HEK293T (cell line): ENCODE results near the gene ASB9.
A peak's percentile ranks its signal among the peaks of the same experiment; 100 is the strongest.

Source experiments
- CTCF ChIA-PET: fragments of 350-600 bp; formaldehyde crosslinking; extraction: SDS; loops from one replicate; lab custom pipeline; 2021; ENCODE audit warnings: antibody characterized with exemption, inconsistent platforms; lab: Yijun Ruan, JAX
- POLR2A ChIA-PET: fragments of 350-600 bp; formaldehyde crosslinking; extraction: SDS; loops from one replicate; lab custom pipeline; 2020; ENCODE audit warnings: antibody characterized with exemption, inconsistent platforms; lab: Yijun Ruan, JAX
- DNase-seq: peaks from one replicate; pipeline ENCODE4 v3.0.0; 2012; ENCODE audit warnings: mixed read lengths; ENCODE audit errors: extremely low spot score
- ARNT ChIP-seq: fragments of 450-650 bp; IDR thresholded peaks from 2 replicates; pipeline ENCODE4 v1.6.1; 2017; ENCODE audit warnings: mild to moderate bottlenecking
- BHLHE40 ChIP-seq: fragments of 450-650 bp; IDR thresholded peaks from 2 replicates; pipeline ENCODE4 v1.6.1; 2016; ENCODE audit warnings: mild to moderate bottlenecking, moderate library complexity, borderline replicate concordance
- CTBP1 ChIP-seq: fragments of 450-650 bp; IDR thresholded peaks from 2 replicates; pipeline ENCODE4 v1.6.1; 2016; ENCODE audit warnings: borderline replicate concordance
- ELF4 ChIP-seq: fragments of 450-650 bp; IDR thresholded peaks from 2 replicates; pipeline ENCODE4 v1.6.1; 2017; ENCODE audit warnings: antibody characterized with exemption
- FOXA1 ChIP-seq: fragments of 450-650 bp; IDR thresholded peaks from 2 replicates; pipeline ENCODE4 v1.6.1; 2016; ENCODE audit warnings: mild to moderate bottlenecking
- FOXK2 ChIP-seq: fragments of 450-650 bp; IDR thresholded peaks from 2 replicates; pipeline ENCODE4 v1.6.1; 2016; ENCODE audit warnings: mild to moderate bottlenecking
- FOXM1 ChIP-seq: fragments of 450-650 bp; IDR thresholded peaks from 2 replicates; pipeline ENCODE4 v1.6.1; 2017; ENCODE audit warnings: mild to moderate bottlenecking, borderline replicate concordance
- HDGF ChIP-seq: fragments of 450-650 bp; IDR thresholded peaks from 2 replicates; pipeline ENCODE4 v1.6.1; 2017; ENCODE audit warnings: antibody characterized with exemption, borderline replicate concordance
- L3MBTL2 ChIP-seq: fragments of 450-650 bp; conservative IDR thresholded peaks from 2 replicates; pipeline ENCODE4 v1.6.1; 2016; ENCODE audit warnings: mild to moderate bottlenecking
- LEF1 ChIP-seq: fragments of 450-650 bp; IDR thresholded peaks from 2 replicates; pipeline ENCODE4 v1.6.1; 2017; ENCODE audit warnings: mild to moderate bottlenecking, borderline replicate concordance
- NFRKB ChIP-seq: fragments of 450-650 bp; IDR thresholded peaks from 2 replicates; pipeline ENCODE4 v1.6.1; 2016; ENCODE audit warnings: mild to moderate bottlenecking, moderate library complexity
- SP1 ChIP-seq: fragments of 450-650 bp; IDR thresholded peaks from 2 replicates; pipeline ENCODE4 v1.6.1; 2017
- SUZ12 ChIP-seq: fragments of 450-650 bp; IDR thresholded peaks from 2 replicates; pipeline ENCODE4 v1.6.1; 2016; ENCODE audit warnings: mild to moderate bottlenecking
- TARDBP ChIP-seq: fragments of 450-650 bp; IDR thresholded peaks from 2 replicates; pipeline ENCODE4 v1.6.1; 2016
- ZNF384 ChIP-seq: fragments of 450-650 bp; IDR thresholded peaks from 2 replicates; pipeline ENCODE4 v1.6.1; 2016
- TF ChIP-seq, protein P1 (sequence below): fragments of 450-650 bp; IDR thresholded peaks from 2 replicates; pipeline ENCODE4 v1.6.1; 2016

ASB9 gene

DNA sequence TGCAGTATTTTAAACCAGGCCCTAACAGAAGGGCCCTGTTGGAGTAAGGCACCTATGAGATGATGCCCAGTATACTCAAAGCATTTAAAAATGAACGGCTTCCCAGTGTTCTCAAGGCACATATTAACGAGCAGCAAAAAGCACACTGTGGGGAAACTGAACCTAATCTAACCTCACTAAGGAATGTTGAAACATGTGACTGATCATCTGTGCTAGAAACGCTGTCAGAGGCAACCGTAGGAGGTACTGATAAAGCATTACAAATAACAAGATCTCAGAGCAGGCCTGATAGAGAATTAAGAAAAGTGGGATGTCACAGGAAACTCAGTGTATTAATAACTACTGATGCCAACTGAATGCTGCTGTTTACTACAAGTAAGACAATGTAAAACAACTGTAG, 24.0 kb downstream of the ASB9 start:
- ChIA-PET POLR2A (no interaction called here), CTCF (no interaction called here)
- no peak for TF ChIP-seq HDGF
- TF ChIP-seq, protein P1, sequence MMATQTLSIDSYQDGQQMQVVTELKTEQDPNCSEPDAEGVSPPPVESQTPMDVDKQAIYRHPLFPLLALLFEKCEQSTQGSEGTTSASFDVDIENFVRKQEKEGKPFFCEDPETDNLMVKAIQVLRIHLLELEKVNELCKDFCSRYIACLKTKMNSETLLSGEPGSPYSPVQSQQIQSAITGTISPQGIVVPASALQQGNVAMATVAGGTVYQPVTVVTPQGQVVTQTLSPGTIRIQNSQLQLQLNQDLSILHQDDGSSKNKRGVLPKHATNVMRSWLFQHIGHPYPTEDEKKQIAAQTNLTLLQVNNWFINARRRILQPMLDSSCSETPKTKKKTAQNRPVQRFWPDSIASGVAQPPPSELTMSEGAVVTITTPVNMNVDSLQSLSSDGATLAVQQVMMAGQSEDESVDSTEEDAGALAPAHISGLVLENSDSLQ = no peak
- no peak for TF ChIP-seq FOXA1
- no peak for DNase-seq

DNA sequence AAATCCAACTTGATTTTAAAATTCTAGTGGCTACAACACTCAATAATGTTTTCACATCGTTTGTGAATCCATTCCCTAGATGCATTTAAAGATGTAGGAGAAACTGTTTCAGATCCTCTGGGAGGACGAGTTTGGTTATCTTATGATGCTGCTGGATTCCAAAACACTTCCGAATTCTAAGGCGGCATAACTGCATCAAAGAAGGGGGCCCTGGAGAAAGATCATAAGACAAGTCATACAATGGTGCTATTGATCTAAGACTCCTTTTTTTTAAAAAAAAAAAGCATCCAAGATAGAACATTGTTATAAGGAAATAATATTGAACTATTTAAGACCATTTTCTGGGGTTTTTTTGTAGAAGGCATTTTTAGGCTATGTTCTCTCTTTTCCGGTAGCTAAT, 25.5 kb downstream of the ASB9 start:
- no peak for TF ChIP-seq FOXK2
- TF ChIP-seq L3MBTL2 = no peak
- no peak for TF ChIP-seq LEF1
- no peak for TF ChIP-seq ZNF384
- no peak for TF ChIP-seq HDGF
- TF ChIP-seq CTBP1 = no peak
- no peak for TF ChIP-seq NFRKB
- no peak for TF ChIP-seq TARDBP
- no peak for TF ChIP-seq SUZ12
- TF ChIP-seq, protein P1 = no peak
- TF ChIP-seq FOXA1 = no peak
- no peak for TF ChIP-seq SP1
- no peak for TF ChIP-seq FOXM1
- TF ChIP-seq BHLHE40 = no peak
- no peak for TF ChIP-seq ARNT
- no peak for TF ChIP-seq ELF4
- DNase-seq = no peak
- ChIA-PET CTCF (no interaction called here), POLR2A (no interaction called here)

DNA sequence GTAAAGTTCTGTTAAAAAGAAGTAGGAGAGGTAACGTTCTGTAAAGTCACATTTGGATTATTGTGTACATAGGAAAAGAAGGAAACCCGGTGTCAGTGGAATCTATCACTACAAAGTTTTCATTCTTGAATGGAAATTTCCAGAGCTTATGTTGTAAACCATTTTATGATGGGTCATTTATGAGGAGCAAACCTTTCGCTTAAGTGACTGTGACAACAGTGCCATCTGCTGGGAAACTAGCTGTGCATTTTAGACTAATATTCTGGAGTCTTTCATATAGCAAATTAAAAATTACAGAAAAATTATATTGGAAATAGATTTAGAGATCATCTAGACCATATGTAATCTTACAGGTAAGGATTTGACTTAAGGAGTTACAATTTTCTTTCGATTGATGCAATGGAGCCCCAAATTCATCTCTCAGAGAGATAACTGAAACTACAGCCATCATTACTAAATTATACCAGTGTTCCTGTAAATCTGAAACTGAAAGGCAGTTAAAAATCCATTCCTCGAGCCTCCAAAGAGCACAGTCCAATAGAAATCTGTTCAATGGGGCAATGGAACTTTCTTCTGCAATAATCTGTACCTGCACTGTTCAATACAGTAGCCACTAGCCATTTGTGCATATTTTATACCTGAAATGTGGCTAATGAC, 26.9 kb downstream of the ASB9 start:
- ChIA-PET POLR2A (no interaction called here), CTCF (interaction anchor here (0.8 to 1.5 kb wide), 4 partner anchors 10 to 811 kb away, joined by 3 to 6 read pairs (median 3); no protein-coding TSS in a partner anchor)
- TF ChIP-seq LEF1 (no peak), CTBP1 (no peak), L3MBTL2 (no peak), NFRKB (no peak)
- peak; percentile 49 for DNase-seq

DNA sequence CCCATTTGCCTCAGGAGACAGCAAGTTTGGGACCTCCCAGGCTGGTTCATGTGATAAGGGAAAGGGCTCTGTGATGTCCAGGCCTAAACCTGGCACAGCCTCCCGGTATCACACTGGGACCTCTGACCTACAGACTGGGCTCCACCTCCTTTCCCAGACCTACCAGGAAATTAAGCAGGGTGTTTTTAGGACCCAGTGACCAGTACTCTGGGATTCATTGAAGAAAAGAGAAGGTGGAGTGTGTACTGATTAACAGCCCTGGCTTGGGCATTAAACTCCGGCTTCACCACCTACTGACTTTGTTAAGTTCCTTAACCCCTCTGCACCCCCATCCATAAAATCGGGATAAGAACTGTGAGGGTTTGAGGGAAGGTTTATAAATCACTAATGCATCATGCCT, 28.6 kb downstream of the ASB9 start:
- ChIA-PET POLR2A (no interaction called here), CTCF (no interaction called here)
- no peak for DNase-seq
- TF ChIP-seq CTBP1 = no peak
- no peak for TF ChIP-seq FOXM1
- TF ChIP-seq BHLHE40 = no peak
- no peak for TF ChIP-seq ZNF384
- TF ChIP-seq TARDBP = no peak
- TF ChIP-seq, protein P1 = no peak
- TF ChIP-seq SP1 = no peak
- no peak for TF ChIP-seq HDGF
- TF ChIP-seq FOXA1 = no peak

DNA sequence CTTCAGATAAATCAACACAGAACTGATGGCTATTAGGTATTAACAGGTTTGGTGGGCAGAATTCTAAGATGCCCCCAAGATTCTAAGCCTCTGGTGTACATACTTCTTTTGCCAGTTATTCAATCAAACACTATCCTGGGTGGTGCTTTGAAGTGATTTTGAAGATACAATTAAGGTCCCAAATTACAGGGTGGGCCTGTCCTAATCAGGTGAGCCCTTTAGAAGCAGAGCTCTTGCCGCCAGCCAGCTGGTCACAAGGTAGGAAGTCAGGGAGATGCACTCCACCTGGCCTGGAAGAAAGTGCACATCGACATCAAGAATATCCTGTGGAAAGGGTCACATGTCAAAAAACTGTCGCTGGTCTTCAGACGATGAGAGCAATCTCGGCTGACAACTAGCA, 29.5 kb downstream of the ASB9 start:
- TF ChIP-seq L3MBTL2 (no peak), NFRKB (no peak), FOXM1 (no peak), SUZ12 (no peak), BHLHE40 (no peak), ZNF384 (no peak), ELF4 (no peak), CTBP1 (no peak), FOXA1 (no peak), TARDBP (no peak), LEF1 (no peak), FOXK2 (no peak), SP1 (no peak), ARNT (no peak), HDGF (no peak)
- TF ChIP-seq, protein P1 = no peak
- no peak for DNase-seq
- POLR2A ChIA-PET = no interaction called here
- CTCF ChIA-PET = no interaction called here

DNA sequence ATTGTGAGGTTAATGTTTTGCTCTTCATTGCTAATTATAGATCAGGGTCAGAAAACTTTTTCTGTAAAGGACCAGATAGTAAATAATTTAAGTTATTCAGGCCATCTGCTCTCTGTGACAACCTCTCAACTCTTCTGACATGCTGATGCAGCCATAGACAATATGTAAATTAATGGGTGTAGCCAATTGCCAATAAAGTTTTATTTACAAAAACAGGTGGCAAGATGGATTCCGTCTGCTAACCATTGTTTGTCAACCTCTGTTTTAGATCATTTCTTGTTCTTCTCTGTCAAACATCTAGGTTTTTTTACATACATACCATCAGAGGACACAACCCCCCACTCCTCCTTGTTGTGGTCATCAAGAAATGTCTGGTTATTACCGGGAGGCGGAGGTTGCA, 33.7 kb downstream of the ASB9 start:
- TF ChIP-seq L3MBTL2 (no peak), ZNF384 (no peak), SP1 (no peak), FOXM1 (no peak), SUZ12 (no peak), CTBP1 (no peak)
- TF ChIP-seq, protein P1 = no peak
- ChIA-PET POLR2A (no interaction called here), CTCF (no interaction called here)
- no peak for DNase-seq
